K562 (cell line): Measurements from ENCODE around the gene CD248. TPM values are rescaled to one million over a fixed set of nuclear protein-coding genes. Genes with fewer than 3 reads are reported as not detected.

ENCODE experiments used
- ARNT ChIP-seq, 2 experiments: fragments of 450-650 bp; IDR thresholded peaks; 2 replicates each; pipeline ENCODE4 v1.6.1; 2016; ENCODE audit warnings: mild to moderate bottlenecking in 1 of 2
- CBFB ChIP-seq: sonication (generic); formaldehyde crosslinking; IDR thresholded peaks from 2 replicates; pipeline ENCODE4 v1.4.0; 2020; ENCODE audit warnings: mild to moderate bottlenecking, missing genetic modification reagents
- CBX5 ChIP-seq: IDR thresholded peaks from 2 replicates; pipeline ENCODE4 v1.6.1; 2014; ENCODE audit warnings: low read depth, borderline replicate concordance
- CC2D1A ChIP-seq: fragments of 450-650 bp; IDR thresholded peaks from 2 replicates; pipeline ENCODE4 v1.6.1; 2017; ENCODE audit warnings: mild to moderate bottlenecking
- DMBX1 ChIP-seq: fragments of 250-450 bp; sonication (Bioruptor Pico); IDR thresholded peaks from 2 replicates; pipeline ENCODE4 v1.8.0; 2022; ENCODE audit warnings: inconsistent platforms, mild to moderate bottlenecking, moderate library complexity, borderline replicate concordance
- E4F1 ChIP-seq: fragments of 250-450 bp; sonication (Bioruptor Pico); IDR thresholded peaks from 2 replicates; pipeline ENCODE4 v1.5.0; 2021; ENCODE audit warnings: mild to moderate bottlenecking, borderline replicate concordance
- HMBOX1 ChIP-seq: sonication (generic); IDR thresholded peaks from 2 replicates; pipeline ENCODE4 v1.6.1; 2016
- JUN ChIP-seq, 2 experiments: sonication (generic) in 1 of 2; formaldehyde crosslinking in 1 of 2; IDR thresholded peaks; 2 replicates each; pipeline versions ENCODE4 v1.6.1 to v1.8.0; 2012 to 2022; ENCODE audit warnings: borderline replicate concordance in 2 of 2, mild to moderate bottlenecking in 2 of 2, improper control_type of control experiment in 1 of 2, low read depth in 1 of 2, low read length in 1 of 2, missing genetic modification reagents in 1 of 2
- JUND ChIP-seq, 2 experiments: IDR thresholded peaks; 2 replicates in 1 of 2; 3 replicates in 1 of 2; pipeline ENCODE4 v1.6.1; 2011; ENCODE audit warnings: borderline replicate concordance in 2 of 2, low read depth in 2 of 2, low read length in 2 of 2, improper control_type of control experiment in 1 of 2, missing biosample characterization in 1 of 2, missing genetic modification characterization in 1 of 2, missing genetic modification reagents in 1 of 2
- MAFF ChIP-seq: IDR thresholded peaks from 2 replicates; pipeline ENCODE4 v1.6.1; 2012; ENCODE audit warnings: low read length, improper control_type of control experiment
- RNF219 ChIP-seq: fragments of 250-450 bp; sonication (Bioruptor Pico); IDR thresholded peaks from 2 replicates; pipeline ENCODE4 v1.5.0; 2022; ENCODE audit warnings: mild to moderate bottlenecking
- SMARCB1 ChIP-seq: IDR thresholded peaks from 2 replicates; pipeline ENCODE4 v1.6.1; 2011; ENCODE audit warnings: improper control_type of control experiment, low read depth; ENCODE audit not compliant: insufficient read length
- UBTF ChIP-seq, 2 experiments: IDR thresholded peaks; 2 replicates each; pipeline ENCODE4 v1.6.1; 2012; ENCODE audit warnings: improper control_type of control experiment in 2 of 2, low read depth in 2 of 2, low read length in 2 of 2, borderline replicate concordance in 1 of 2
- ZNF3 ChIP-seq: fragments of 250-450 bp; sonication (Bioruptor Pico); IDR thresholded peaks from 2 replicates; pipeline ENCODE4 v1.5.0; 2021; ENCODE audit warnings: mild to moderate bottlenecking, moderate library complexity
- ZNF668 ChIP-seq: fragments of 250-450 bp; sonication (Bioruptor Pico); IDR thresholded peaks from 2 replicates; pipeline ENCODE4 v1.8.0; 2022; ENCODE audit warnings: mild to moderate bottlenecking, inconsistent platforms
- polyA plus RNA-seq, 8 experiments: library from polyadenylated mRNA; depleted of rRNA in 4 of 8; stranded (reverse) in 5 of 8; unstranded in 3 of 8; fragments of >200 nt; fragmentation: Nextera tagmentation in 2 of 8; fragmentation: Illumina TruSeq in 1 of 8; extraction: Ambion mirVana in 2 of 8; extraction: Trizol in 1 of 8; gene quantifications; 2 replicates each; pipeline versions ENCODE4 v1.2.1 to v1.2.3, GENCODE V29; 2011 to 2014; ENCODE audit warnings: inconsistent platforms in 1 of 8, missing spikeins in 1 of 8
- total RNA-seq, 7 experiments: library from RNA; depleted of rRNA in 6 of 7; stranded (reverse); fragments of >200 nt in 6 of 7; fragmentation: Illumina TruSeq in 2 of 7; extraction: Trizol in 2 of 7; gene quantifications; 2 replicates each; pipeline versions ENCODE4 v1.2.1 to v1.2.3, GENCODE V29; 2011 to 2021; ENCODE audit warnings: low replicate concordance in 1 of 7

CD248 gene
- total and polyA plus RNA-seq, 9 of the 15 experiments (the other 6 are each of a cell fraction or from before 2014, with no cell fraction given): 0.09 TPM; not detected in 8

- TF ChIP-seq UBTF (IDR thresholded peaks at IDR 0.05; ENCODE audit: borderline replicate concordance in 1 of 2, low read depth in 2 of 2, low read length in 2 of 2) (no peak), HMBOX1 (no peak), DMBX1 (CRISPR knock-in tag) (peak; percentile 61; the same call in 1 of the 2 replicates), CBX5 (no peak), ZNF3 (CRISPR knock-in tag) (no peak), SMARCB1 (no peak), ZNF668 (peak; percentile 80; the same call in 1 of the 2 replicates), RNF219 (CRISPR knock-in tag) (no peak), MAFF (no peak), JUND (IDR thresholded peaks at IDR 0.05; ENCODE audit: borderline replicate concordance, low read depth, low read length) (peak; percentile 35; the same call in 1 of the 2 replicates), JUND (tag; IDR thresholded peaks at IDR 0.05; ENCODE audit: borderline replicate concordance, low read depth, low read length) (peak; percentile 42; the same call in 1 of the 3 replicates), CBFB (CRISPR knock-in tag) (no peak), ARNT (IDR thresholded peaks at IDR 0.05) (no peak), CC2D1A (0 out of 2 replicates have a peak, but pooled peaks have one; percentile 46), JUN (IDR thresholded peaks at IDR 0.05; ENCODE audit: borderline replicate concordance, low read depth, low read length) (0 out of 2 replicates have a peak, but pooled peaks have one; percentile 17), JUN (CRISPR knock-in tag; IDR thresholded peaks at IDR 0.05; ENCODE audit: borderline replicate concordance) (peak; percentile 46; the same call in 1 of the 2 replicates), E4F1 (no peak)
Measured at GRCh38 chr11:66328302-66329144, 11.7 kb upstream of the CD248 start (continued).
